ENCODE data around the gene ZNF324B. TPM values are rescaled to one million over a fixed set of nuclear protein-coding genes. Genes with fewer than 3 reads are reported as not detected.

Gene ZNF324B
- total and polyA plus RNA-seq, 10 of the 15 experiments (the other 5 are each of a cell fraction or from before 2014, with no cell fraction given) = 0.11 to 12.8 (median 4.0) TPM

GRCh38 chr19:58500242-58500641, 48.8 kb downstream of the ZNF324B start:
- no peak for DNase-seq (ENCODE audit: low read depth, low spot score)
- peaks cover 8% of the 10 kb centered on the region for H3K4me1 ChIP-seq (ENCODE audit: control insufficient read depth, insufficient read depth, low read length)
- H3K4me3 ChIP-seq = 0 out of 2 replicates have a peak overlapping the region, but pooled peaks have one; percentile 66
- no peaks in the 10 kb centered on the region for H4K20me1 ChIP-seq (ENCODE audit: control insufficient read depth, insufficient read depth)
- H3K36me3 ChIP-seq (ENCODE audit: control insufficient read depth in 2 of 2, insufficient read depth in 2 of 2, low read length in 1 of 2) = no peaks in the 10 kb centered on the region
- BruUV-seq (replicated peaks) = no TSS peak
- ChIA-PET RAD21 (ENCODE audit: unreplicated experiment) (no interaction called here), CTCF (interaction anchor here (2.3 to 4.2 kb wide), 3 partner anchors 11 to 19 kb away, joined by 10 to 24 read pairs (median 12); partner anchors contain the start of gene ZBTB45), SMC1A (ENCODE audit: uncharacterized antibody, unreplicated experiment) (interaction anchor here (1.1 to 2.6 kb wide), 2 partner anchors 11 to 12 kb away, joined by 3 to 16 read pairs; partner anchors contain the start of gene SLC27A5), POLR2A (interaction anchor here (0.6 to 1.9 kb wide), 3 partner anchors 12 to 211 kb away, joined by 3 to 9 read pairs (median 6); partner anchors contain the start of gene ZNF497)
- no peaks in the 10 kb centered on the region for H3K27me3 ChIP-seq (replicated peaks in 1 of 2; ENCODE audit: control insufficient read depth in 2 of 2, insufficient read depth in 2 of 2, low read length in 1 of 2)
- in situ Hi-C loops (cut with MboI) (no loop called here), intact Hi-C loops (cut with micrococcal nuclease; ENCODE audit: unreplicated experiment) (no loop called here)
- ATAC-seq = no peak
- H3K9ac ChIP-seq (ENCODE audit: control insufficient read depth, insufficient read depth, low read length) = no peak overlapping the region
- peaks cover 11% of the 10 kb centered on the region for H3K79me2 ChIP-seq (ENCODE audit: control insufficient read depth, insufficient read depth, low read length)
- FAIRE-seq = no peak
- H3K4me2 ChIP-seq (ENCODE audit: control insufficient read depth, insufficient read depth) = peak overlapping the region; percentile 78
- TF ChIP-seq, protein P1, sequence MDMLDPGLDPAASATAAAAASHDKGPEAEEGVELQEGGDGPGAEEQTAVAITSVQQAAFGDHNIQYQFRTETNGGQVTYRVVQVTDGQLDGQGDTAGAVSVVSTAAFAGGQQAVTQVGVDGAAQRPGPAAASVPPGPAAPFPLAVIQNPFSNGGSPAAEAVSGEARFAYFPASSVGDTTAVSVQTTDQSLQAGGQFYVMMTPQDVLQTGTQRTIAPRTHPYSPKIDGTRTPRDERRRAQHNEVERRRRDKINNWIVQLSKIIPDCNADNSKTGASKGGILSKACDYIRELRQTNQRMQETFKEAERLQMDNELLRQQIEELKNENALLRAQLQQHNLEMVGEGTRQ (IDR thresholded peaks at IDR 0.05; ENCODE audit: borderline replicate concordance, low read depth, low read length) = no peak
- TF ChIP-seq GABPA (IDR thresholded peaks at IDR 0.05; ENCODE audit: low read depth) = no peak
- TF ChIP-seq, protein P2, sequence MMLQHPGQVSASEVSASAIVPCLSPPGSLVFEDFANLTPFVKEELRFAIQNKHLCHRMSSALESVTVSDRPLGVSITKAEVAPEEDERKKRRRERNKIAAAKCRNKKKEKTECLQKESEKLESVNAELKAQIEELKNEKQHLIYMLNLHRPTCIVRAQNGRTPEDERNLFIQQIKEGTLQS (IDR thresholded peaks at IDR 0.05; ENCODE audit: borderline replicate concordance, extremely low read depth, low read depth, low read length) = no peak
- no peak for TF ChIP-seq GATAD2B (conservative IDR thresholded peaks at IDR 0.05; ENCODE audit: low read depth)
- TF ChIP-seq SRF (IDR thresholded peaks at IDR 0.05; ENCODE audit: low read depth in 2 of 2, low read length in 2 of 2) = no peak
- no peak for TF ChIP-seq CREB1 (IDR thresholded peaks at IDR 0.05; ENCODE audit: low read depth)
- TF ChIP-seq PAX5 (IDR thresholded peaks at IDR 0.05; ENCODE audit: borderline replicate concordance, low read depth, low read length) = no peak
- TF ChIP-seq, protein P3, sequence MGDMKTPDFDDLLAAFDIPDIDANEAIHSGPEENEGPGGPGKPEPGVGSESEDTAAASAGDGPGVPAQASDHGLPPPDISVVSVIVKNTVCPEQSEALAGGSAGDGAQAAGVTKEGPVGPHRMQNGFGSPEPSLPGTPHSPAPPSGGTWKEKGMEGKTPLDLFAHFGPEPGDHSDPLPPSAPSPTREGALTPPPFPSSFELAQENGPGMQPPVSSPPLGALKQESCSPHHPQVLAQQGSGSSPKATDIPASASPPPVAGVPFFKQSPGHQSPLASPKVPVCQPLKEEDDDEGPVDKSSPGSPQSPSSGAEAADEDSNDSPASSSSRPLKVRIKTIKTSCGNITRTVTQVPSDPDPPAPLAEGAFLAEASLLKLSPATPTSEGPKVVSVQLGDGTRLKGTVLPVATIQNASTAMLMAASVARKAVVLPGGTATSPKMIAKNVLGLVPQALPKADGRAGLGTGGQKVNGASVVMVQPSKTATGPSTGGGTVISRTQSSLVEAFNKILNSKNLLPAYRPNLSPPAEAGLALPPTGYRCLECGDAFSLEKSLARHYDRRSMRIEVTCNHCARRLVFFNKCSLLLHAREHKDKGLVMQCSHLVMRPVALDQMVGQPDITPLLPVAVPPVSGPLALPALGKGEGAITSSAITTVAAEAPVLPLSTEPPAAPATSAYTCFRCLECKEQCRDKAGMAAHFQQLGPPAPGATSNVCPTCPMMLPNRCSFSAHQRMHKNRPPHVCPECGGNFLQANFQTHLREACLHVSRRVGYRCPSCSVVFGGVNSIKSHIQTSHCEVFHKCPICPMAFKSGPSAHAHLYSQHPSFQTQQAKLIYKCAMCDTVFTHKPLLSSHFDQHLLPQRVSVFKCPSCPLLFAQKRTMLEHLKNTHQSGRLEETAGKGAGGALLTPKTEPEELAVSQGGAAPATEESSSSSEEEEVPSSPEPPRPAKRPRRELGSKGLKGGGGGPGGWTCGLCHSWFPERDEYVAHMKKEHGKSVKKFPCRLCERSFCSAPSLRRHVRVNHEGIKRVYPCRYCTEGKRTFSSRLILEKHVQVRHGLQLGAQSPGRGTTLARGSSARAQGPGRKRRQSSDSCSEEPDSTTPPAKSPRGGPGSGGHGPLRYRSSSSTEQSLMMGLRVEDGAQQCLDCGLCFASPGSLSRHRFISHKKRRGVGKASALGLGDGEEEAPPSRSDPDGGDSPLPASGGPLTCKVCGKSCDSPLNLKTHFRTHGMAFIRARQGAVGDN (IDR thresholded peaks at IDR 0.05) = no peak
- no peak for TF ChIP-seq PRDM15 (CRISPR knock-in tag; IDR thresholded peaks at IDR 0.05)
- no peak for TF ChIP-seq SIX5 (IDR thresholded peaks at IDR 0.05; ENCODE audit: low read depth, low read length, severe bottlenecking)
- TF ChIP-seq WRNIP1 (IDR thresholded peaks at IDR 0.05; ENCODE audit: borderline replicate concordance, low read depth, low read length) = no peak
- no peak for TF ChIP-seq KAT2A (conservative IDR thresholded peaks at IDR 0.05; ENCODE audit: control insufficient read depth, low read depth, low read length)
- TF ChIP-seq, protein P4, sequence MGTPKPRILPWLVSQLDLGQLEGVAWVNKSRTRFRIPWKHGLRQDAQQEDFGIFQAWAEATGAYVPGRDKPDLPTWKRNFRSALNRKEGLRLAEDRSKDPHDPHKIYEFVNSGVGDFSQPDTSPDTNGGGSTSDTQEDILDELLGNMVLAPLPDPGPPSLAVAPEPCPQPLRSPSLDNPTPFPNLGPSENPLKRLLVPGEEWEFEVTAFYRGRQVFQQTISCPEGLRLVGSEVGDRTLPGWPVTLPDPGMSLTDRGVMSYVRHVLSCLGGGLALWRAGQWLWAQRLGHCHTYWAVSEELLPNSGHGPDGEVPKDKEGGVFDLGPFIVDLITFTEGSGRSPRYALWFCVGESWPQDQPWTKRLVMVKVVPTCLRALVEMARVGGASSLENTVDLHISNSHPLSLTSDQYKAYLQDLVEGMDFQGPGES (IDR thresholded peaks at IDR 0.05) = no peak
- TF ChIP-seq TBL1XR1 (IDR thresholded peaks at IDR 0.05; ENCODE audit: low read depth, low read length) = no peak
- WGBS (ENCODE audit: insufficient coverage, insufficient replicate concordance, low lambda C conversion rate, missing lambda C conversion rate) = 97% methylated on average over 14 of the region's 14 CpGs
- no peak overlapping the region for H2AFZ ChIP-seq (ENCODE audit: control insufficient read depth, low read depth, low read length)
- H3K9me3 ChIP-seq (replicated peaks; ENCODE audit: control insufficient read depth, insufficient read depth, low read length) = no peaks in the 10 kb centered on the region; the same call in 2 of the 3 replicates
- no peak overlapping the region for H3K27ac ChIP-seq (ENCODE audit: control insufficient read depth, insufficient read depth)
